Esophagus squamous epithelium (tissue), 4 donors: ENCODE measurements around the gene FAM174B.

ENCODE experiments used
- CTCF ChIP-seq, 6 experiments: fragments of 450-650 bp in 4 of 6; fragments of 200-600 bp in 2 of 6; sonication (generic) in 2 of 6; IDR thresholded peaks; one replicate each; pipeline ENCODE4 v1.5.1; 2016 to 2019; ENCODE audit warnings: antibody characterized with exemption in 6 of 6, mild to moderate bottlenecking in 4 of 6, moderate library complexity in 4 of 6
- POLR2A ChIP-seq, 4 donors: fragments of 450-650 bp; IDR thresholded peaks; one replicate each; pipeline ENCODE4 v1.6.1; 2017; ENCODE audit warnings: antibody characterized with exemption in 4 of 4, mild to moderate bottlenecking in 4 of 4, moderate library complexity in 3 of 4

- no peak for TF ChIP-seq POLR2A (IDR thresholded peaks at IDR 0.05)
- TF ChIP-seq CTCF (IDR thresholded peaks at IDR 0.05) = no peak
These were observed 71.5 kb downstream of the FAM174B start for GRCh38 chr15:92584105-92584504.
